HG03196 (cell line): ENCODE results near the gene RDH14.

Experiments
- ATAC-seq: cut with Tn5 transposase; IDR thresholded peaks from one replicate; pipeline ENCODE4 v1.9.1; 2021; ENCODE audit not compliant: unreplicated experiment

The RDH14 gene, protein sequence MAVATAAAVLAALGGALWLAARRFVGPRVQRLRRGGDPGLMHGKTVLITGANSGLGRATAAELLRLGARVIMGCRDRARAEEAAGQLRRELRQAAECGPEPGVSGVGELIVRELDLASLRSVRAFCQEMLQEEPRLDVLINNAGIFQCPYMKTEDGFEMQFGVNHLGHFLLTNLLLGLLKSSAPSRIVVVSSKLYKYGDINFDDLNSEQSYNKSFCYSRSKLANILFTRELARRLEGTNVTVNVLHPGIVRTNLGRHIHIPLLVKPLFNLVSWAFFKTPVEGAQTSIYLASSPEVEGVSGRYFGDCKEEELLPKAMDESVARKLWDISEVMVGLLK

DNA sequence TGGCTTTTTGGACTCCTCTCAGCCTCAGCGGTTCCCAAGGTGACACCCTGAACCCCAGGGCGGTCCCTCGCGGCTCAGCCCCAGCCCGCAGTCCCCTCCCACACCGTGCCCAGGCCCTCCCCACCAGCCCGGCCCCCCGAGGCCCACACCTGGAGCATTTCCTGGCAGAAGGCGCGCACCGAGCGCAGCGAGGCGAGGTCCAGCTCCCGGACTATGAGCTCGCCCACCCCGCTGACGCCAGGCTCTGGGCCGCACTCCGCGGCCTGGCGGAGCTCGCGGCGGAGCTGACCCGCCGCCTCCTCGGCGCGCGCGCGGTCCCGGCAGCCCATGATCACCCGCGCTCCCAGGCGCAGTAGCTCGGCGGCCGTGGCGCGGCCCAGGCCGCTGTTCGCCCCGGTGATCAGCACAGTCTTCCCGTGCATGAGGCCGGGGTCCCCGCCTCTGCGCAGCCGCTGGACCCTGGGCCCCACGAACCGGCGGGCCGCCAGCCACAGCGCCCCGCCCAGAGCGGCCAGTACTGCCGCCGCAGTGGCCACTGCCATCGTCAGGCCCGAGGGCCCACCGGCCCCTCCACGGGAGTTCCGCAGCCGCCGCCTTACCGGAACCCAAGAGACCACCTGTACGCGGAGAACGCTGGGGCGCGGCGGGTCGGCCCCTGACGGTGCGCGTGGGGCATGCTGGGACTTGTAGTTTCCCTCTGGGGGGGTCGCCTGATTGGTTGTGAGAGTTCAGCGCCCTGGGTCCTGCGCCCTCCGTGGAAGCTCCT is at the start of gene RDH14:
RDH14 (minus strand) TSS at position 623 of the 766 bp plus-strand sequence; CDS start at position 542, 81 bp downstream.
- peak; percentile 96 for ATAC-seq

DNA sequence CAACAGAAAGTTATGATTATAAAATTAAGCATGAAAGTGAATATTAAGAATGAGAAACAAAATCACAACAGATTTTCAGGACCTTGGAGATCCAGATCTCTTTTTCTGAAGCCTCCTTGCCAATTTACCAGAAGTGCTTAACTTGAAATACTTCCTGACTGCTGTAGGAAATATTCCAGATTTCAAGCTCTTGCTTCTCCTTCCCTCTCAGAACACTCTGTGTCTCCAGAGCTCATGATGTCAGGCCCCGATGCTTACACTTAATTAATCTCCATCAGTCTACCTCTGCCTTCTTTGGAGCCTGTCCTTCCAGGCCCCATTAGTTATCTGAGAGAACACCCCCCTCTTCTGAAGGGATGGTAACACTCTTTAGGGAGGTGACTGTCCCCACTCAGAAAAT is 49.6 kb upstream of the RDH14 start:
- no peak for ATAC-seq

DNA sequence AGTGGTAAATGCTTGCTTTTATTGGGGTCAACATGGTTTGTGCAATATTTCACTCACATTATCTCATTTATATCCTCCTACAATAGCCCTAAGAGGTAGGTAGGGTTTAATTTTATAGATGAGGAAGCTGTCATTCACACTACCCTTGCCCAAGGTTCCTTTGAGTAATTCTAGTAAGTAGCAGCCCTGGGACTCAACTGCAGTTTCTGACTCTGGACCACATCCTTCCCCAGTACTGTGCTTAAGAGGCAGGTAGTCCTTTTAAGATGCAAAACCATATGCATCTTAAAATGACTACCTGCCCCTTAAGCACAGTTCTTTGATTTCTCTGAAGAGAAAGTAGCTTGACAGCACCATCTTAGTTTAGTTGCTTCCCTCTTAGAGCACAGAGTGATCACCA is 44.7 kb upstream of the RDH14 start:
- ATAC-seq = no peak

DNA sequence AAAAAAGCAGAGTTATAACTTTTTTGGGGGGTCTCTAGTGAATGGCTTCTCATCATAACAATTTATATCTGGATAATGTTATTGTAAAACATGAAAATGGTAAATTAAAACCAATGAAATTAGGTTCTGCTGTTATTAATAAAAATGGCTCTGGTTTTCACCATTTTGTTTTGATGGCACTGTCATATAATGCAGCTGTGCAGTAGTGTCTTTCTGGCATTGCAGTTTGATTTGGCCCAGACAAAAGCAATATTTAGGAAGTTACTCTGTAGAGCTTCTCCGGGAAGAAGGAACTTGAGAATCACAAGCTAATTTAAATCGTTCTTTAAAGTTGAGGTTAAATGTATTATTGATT is 44.1 kb upstream of the RDH14 start:
- ATAC-seq = no peak

DNA sequence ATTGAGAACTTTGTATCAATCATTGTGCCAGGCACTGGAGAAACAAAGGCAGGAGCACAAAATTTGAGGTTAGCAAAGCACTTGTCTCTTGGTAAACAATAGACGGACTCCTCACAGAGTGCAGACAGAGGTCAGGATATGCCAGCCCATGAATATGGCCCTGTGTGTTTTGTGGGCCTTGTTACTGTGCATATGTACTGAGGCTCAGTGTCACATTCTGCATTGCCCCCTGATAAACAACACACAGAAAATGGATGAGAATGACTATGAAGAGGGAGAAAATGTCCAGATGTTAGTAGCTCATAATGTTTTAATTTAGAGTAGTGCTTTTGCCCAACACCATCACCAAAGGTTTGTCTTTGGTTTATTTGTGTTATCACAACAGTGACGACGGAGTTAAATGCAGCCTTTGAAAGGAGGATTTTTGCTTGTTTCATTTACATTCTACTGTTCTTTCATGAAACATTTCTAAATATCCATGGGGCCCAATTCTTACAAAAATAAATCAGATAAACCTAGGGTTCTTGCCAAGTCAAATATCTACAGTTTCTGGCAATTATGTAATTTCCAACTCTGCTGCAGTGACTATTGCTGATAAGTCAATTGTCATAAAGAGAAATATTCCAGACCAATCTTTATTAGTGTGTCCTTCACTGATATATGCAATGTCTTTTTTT is 43.5 kb upstream of the RDH14 start:
- no peak for ATAC-seq

DNA sequence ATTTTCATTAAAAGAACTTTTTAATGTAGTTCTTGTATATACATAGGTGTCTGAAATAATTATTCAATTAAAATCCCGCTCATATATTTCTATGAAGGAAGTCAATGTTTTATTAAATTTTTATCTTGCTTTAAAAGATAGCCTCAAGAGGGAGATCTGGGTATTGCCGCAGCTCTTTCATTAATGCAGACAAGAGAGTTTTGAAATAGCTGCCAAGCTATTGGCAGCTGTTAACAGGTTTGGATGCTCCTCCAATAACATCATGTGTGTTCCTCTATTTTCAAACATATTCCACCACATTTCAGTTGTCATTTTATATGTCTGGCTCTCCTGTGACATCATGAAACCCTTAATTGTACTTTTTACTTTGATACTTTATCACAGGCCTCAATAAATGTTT is 41.8 kb upstream of the RDH14 start:
- no peak for ATAC-seq

DNA sequence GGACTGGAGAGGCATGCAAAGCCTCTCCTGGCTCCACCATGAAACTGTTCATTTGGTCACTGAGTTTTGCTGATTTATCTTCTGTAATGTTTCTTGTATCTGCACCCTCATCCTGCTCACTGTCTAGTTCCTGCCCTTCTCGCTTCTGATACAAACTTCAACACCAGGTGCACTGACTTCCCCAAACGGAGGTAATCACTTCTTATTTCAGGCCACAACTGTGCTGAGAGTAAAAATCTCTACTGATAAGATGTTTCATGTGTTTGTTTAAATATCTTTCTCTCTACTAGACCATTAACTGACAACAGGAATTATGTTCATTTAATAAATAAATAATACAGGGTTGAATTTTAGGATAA is 39.8 kb upstream of the RDH14 start:
- ATAC-seq = no peak

DNA sequence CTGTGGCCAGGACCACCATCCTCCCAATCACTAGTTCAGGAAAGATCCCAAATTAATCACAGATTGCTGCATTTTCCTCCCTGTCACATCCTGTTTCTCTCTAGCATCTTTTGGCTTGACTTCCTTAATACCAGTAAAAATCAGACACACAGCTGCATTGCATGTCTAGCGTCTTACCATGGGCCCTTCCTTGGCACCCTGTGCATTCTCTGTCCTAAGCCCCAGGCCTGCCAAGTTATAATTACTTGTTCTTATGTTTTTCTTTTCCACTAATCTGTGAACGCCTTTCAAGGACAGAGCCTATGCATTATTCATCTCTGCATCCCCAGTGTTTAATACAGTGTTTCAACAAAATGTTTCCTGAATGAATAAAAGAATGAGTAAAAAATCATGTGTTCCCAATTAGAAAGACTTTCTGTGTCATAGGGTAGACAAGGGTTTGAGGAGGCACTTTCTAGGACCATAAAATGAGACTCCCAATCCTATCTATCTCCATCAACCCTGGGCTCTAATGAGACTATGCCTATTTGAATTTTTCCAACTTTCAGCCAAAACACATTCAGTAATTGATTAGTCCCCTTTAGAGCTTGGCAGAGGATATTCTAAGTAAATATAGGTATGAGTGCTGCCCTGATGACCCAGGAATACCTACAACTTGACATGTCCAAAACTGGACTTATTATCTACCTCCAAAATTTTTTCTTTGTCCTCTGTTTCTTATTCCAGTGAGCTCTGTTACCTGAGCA is 39.2 kb upstream of the RDH14 start:
- no peak for ATAC-seq

DNA sequence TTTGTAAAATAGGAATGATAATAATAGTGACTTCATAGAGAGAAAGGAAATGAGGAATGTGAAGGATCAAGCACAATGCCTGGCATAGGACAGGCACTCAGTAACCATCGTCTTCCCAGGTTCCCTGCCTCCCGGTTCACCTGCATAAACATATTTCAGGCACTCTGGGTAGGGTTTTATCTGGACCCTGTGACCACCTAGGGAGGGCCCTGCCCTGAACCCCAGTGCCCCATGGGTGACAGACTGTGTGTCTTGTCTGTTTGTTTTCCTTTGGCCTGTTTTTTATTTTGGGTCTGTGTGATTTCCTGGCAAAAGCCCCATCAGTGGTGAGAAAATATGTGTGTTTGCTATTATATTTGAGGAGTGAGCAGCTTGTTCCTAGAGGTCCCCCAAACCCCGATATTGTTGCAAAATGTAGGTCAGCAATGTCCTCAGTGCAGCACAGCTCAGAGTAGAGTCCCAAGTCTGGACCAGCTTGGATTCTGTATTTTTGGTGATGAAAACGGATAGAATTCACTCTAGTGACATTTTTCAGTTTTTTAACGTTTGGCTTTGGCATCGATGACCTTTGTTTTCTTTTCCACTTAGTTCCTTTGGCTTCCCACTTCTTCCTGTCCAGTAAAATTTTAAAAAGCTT is 38.5 kb upstream of the RDH14 start:
- ATAC-seq = no peak

DNA sequence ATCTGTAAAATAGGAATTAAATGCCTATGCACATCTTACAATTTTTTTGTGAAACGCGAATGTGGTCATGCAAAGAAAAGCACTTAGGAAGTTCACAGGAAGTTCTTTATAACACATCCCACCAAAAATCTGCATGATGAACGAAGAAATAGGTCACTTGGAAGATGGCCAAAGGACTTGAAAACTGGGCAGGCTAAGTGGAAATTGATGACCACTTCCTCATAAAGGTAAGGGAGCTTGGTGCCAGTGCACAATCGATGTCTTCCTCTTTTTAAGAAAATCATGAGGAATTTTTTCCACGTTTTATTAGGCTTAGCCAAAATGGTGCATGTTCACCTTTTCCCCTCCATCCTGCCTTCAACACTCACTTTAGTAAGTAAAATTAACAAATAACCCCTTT is 37.2 kb upstream of the RDH14 start:
- ATAC-seq = no peak

DNA sequence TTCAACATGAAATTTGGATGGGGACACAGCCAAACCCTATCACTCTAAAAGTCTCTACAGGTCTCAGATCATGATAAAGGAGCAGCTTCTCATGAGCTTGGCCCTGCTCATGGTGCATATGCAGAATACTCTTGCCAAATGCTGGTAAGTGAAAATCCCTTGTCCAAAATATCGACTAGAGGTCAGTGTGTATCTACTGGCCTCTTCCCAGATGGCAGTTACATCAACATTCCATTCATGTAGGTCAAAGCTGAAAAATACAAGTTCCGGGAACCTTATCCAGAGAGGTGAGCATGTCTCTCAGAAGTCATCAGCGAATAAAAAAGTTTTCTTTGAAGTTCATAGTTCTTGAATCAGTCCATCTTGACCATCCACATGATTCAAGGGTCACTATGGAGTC is 36.5 kb upstream of the RDH14 start:
- no peak for ATAC-seq

DNA sequence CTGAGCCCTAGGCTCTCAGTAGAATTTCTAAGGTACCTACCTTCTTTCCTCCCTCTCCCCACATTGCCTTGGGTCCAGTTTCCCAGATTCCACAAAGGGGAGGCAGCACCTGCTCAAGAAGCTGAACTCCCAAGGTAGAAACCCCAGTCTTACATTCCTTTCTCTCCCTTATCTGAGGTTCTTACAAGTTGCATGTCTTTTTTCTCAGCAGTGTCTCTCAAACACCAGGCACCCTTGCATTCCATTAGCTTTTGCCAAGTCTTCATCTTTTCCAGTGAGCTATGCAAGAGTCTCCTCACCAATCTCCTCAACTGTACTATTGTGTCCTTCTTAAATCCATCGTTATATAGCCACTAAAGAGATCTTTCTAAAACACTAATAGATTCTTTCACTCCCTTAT is 33.0 kb upstream of the RDH14 start:
- ATAC-seq = no peak

DNA sequence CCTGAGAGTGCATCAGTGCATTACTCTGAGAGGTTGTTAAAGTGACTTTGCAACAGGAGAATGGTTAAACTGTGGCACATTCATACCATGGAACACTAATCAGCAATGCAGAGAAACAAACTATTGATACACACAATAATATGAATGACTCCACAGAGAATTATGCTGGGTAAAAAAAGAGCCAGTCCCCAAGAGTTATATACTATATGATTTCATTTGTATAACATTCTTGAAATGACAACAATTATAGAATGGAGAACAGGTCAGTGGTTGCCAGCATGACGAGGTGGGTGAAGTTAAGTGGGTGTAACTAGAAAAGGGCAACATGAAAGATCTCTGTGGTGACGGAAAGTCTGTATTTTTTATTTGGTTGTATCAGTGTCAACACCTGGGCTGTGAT is 31.9 kb upstream of the RDH14 start:
- ATAC-seq = no peak

DNA sequence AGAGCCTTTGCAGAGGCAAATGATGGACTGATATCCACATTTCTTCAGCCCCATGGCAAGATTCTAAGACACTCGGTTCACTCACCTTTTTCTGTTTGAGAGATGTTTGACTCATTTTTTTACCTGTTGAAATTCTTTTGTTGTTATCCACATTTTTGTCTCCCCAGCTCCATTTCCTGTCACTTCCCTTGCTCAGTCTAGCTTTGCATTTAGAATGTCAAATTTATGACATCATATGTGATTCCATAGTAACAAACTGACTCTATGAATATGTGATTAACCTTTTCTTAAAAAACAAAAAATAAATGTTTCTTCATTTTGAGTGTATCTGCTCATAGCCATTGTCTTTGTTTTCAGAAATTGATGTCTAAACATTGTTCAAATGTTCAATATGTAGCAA is 28.9 kb upstream of the RDH14 start, which contains the start of gene NT5C1B:
NT5C1B (minus strand) TSS at position 216 of the 400 bp plus-strand sequence; CDS start at position 115, 101 bp downstream.
- ATAC-seq = no peak

DNA sequence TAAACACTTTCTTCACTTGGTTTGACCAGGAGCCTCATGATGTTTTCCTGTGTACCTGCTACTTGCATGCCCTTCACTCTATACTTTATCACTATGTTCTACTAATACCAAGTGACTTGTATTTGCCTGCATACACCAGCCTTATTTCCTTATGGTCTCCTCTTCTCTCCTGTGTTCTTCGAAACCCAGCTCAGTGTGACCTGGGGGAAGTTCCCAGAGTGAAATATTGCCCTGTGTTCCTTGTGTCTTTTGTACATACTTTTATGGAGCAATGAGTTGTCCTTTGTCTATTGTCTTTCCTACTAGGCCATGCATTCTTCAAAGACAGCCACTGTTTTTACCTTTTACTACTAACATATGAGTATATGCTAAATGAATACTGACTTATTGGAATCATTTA is 28.3 kb upstream of the RDH14 start:
- no peak for ATAC-seq

DNA sequence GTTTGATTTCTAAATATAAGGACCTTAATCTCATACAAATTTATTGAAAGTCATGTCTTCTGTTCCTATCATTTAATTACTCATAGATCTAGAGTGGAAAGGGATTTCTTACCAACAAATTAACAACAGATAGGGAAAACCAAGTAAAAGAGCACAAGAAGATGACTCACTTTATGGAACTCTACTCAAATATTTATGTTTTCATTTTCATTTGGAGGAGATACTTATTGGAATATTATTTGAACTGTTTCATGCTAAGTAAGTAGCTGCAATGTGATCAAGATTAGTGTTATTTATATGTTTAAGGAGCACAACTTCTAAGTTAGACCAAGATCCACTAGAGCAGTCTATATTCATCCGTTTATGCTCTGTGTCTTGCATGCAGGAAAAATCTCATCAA is 27.6 kb upstream of the RDH14 start:
- ATAC-seq = no peak

DNA sequence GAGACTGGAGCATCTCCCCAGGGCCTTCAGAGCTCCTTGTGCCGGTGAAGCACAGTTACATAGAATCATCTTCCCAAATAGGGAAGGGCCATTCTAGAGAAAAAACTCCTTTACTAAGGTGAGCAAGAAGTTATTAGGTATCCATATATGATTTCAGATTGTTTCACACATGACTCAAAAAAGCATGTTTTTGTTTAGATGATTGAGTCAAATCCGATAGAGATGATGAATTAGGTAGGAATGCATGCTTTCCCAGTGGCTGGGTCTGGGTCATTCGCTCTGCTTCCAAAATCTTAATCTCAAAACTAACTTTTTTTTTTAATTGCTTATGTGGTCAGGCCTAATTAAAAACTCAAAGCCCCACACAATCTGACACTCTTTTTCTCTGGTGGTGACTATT is 25.1 kb upstream of the RDH14 start:
- ATAC-seq = no peak

DNA sequence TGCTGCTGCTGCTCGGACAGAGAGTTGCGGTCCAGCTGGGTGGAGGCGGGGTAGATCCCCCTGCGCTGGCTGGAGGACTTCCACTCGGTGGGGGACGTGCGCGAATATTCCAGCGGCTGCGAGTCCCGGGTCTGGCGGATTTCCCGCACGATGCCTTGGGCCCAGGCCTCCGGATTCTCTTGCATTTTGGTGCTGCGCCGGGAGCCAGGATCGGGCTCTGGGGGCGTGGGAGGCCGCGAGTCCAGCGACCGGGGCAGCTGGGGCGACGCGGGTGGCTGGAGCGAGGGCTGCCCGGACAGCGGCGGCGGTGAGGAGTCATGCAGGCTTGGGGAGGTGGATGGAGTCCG is 24.1 kb upstream of the RDH14 start:
- ATAC-seq = no peak

DNA sequence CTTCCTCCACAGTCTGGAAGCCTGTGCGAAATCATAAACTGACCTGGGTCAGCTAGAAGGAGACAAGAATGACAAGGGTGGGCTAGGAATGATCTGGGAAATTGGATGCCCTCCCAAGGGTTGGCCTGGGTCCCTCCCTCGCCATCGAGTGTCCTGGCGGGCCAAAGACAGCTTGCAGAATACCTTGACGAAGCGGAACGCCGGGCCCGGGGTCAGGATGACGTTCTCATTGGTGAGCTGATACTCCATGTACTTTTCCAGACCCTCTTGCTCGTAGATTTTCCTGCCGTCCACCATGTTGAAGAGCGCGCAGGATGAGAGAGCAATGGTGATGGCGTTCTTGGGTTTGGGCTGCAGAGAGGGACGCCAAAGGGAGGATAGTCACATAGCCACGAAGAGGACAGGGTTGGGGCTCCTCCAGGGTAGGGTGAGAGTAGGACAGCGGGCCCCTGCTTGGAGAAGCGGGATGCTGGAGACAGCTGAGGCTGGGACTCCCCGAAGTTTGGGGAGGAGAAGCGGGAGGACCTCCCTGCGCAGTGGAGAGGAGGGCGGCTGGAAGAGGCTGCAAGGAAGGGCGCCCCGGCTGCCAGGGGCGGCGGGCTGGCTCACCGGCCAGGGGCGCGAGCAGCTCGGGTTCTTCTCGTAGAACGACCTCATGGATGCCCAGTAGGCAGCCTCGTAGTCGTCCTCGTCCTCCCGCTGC is 23.6 kb upstream of the RDH14 start:
- no peak for ATAC-seq

DNA sequence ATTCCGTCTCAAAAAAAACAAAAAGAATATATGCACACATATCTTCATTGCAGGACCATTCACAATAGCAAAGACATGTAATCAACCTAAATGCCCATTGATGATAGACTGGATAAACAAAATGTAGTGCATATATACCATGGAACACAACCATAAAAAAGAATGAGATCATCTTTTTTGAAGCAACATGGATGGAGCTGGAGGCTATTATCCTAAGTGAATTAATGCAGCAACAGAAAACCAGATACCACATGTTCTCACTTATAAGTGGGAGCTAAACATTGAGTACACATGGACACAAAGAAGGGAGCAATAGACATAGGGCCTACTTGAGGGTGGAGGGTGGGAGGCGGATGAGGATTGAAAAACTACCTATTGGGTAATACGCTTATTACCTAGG is 20.2 kb upstream of the RDH14 start:
- ATAC-seq = no peak
